ENCODE results near the gene IL1A.

GRCh38 chr2:112820343-112820742 lies 36.0 kb upstream of the IL1A start:
- TF ChIP-seq CTCF (IDR thresholded peaks at IDR 0.05 in 2 of 3, conservative IDR thresholded peaks at IDR 0.05 in 1 of 3; ENCODE audit: borderline replicate concordance in 1 of 3, insufficient read depth in 1 of 3, low read depth in 2 of 3, low read length in 2 of 3) (no peak), POLR2A (IDR thresholded peaks at IDR 0.05; ENCODE audit: borderline replicate concordance, extremely low read depth, insufficient read depth, insufficient read length) (no peak)

Data from HCT116 (cell line).